Stimulated activated CD4-positive, alpha-beta T cell treated with anti-CD3 and anti-CD28 coated beads, Interleukin-4, amount 100 ng/mL, for 1 hour (primary cell): ENCODE results near the gene SPOCK3.
"Not testable (repeated sequence)": the region's sequence is repeated elsewhere in the genome, so short reads cannot be mapped to it uniquely, and the experiment has no call there.

Experiments used
- DNase-seq: peaks from one replicate; pipeline ENCODE4 v3.0.0-alpha.2; 2020

Gene SPOCK3

GRCh38 chr4:166924424-166924823, 309.9 kb downstream of the SPOCK3 start:
- no peak for DNase-seq

DNA sequence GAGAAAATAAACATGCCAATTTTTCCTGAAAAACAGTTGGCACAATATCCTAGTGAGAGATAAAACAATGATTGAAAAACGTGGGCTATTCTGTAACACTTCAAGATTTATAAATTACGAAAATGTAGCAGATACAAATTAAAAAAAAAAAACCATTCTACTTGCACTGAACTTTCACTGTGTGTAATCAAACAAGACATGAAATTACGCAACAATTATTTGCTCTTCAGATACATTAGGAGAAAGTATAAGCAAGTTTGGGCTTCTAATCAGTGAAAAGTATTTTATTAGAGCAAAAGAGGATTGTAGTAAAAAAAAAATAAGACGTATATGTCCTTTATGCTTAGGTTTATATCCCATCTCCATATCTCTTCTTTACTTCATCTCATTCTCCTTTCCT, 320.4 kb downstream of the SPOCK3 start:
- no peak for DNase-seq

DNA sequence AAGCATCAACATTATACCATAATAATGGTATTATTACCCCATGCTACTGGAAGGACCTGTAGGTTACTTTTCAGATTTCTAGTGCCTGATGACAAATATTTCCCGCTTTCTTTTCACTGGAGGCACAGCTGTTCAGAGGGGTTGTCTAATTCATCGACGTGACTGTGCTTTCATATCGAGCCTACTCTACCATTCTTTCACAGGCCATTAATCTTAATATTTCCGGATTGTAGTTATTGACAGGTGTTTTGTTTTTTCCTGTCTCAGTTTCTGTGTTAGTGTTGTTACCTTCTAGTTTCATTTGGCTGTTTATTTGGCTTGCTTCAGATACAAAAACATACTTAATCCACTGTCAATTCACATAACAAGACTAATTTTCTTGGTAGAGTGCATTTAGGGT, 330.9 kb downstream of the SPOCK3 start:
- no peak for DNase-seq

DNA sequence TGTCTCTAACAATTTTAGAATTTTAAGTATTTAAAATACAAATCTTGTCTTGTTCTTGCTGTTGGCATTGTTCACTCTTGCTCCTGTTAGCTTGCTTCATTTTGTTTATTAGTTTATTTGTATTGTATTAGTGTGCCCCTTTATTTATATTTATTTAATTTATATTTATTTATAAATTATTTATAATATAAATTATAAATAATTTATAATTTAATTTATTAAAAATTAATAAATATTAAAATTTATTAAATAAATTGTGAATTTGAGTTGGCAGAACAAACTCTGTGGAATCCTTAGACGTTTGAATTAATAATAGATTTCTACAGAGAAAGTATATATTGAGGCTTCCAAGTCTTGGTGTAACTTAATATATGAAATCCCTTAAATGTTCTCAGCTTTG, 331.4 kb downstream of the SPOCK3 start:
- no peak for DNase-seq

DNA sequence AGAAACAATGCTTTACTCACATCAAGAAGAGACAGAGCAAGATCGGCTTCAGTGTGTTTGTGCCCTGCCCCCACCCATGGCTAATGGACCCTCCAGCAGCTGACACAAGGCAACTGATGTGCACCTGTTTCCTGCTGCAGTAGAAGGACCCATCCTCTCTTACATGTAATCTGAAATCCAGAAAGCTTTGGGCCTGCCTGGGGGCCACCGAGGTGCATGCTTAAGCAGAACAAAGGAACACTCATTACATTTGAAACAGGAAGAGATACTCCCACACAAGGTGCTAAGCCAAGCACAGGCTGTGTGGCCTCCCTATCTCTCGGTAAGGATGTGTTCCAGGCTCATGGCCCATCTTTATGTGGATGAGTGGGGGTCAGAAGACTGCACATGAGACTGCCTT, 338.0 kb downstream of the SPOCK3 start:
- no peak for DNase-seq

GRCh38 chr4:166895771-166896170, 338.5 kb downstream of the SPOCK3 start:
- no peak for DNase-seq

DNA sequence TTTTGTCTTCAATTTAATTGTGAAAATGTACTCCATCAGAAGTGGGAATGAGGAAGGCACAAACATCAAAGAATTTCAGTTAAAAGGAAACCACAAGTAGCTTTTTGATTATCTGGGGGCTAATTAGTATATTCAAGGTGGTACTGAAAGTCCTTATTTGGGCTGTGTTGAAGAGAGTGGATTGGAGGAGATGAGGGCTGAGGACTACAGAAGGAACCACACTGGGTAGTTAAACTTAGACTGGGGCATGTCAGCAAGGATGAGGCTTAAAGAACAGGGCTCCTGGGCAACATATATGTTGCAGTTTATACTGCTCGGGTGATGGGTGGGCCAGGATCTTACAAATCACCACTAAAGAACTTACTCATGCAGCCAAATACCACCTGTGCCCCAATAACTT, 346.8 kb downstream of the SPOCK3 start:
- no peak for DNase-seq

GRCh38 chr4:166886718-166887117, 347.6 kb downstream of the SPOCK3 start:
- DNase-seq = no peak

GRCh38 chr4:166882221-166882620, 352.1 kb downstream of the SPOCK3 start:
- DNase-seq = no peak

DNA sequence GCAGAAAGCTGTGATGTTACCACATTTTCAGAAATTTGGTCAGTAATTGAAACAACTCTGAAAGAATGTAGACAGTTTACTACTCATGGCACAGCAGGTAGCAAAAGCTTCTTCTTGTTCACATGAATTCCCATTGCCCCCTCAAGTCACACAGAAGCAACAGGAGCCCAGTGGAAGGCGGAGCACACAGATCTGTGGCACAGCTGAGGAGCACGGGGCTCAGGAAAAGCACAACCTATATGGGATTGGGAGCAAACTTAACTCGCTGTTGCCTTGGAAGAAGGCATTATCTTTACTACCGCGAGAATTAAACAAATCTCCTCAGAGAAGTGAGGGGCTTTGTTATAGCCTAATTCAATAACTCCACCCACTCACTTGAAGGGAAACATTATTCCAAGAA, 358.5 kb downstream of the SPOCK3 start:
- DNase-seq = no peak

DNA sequence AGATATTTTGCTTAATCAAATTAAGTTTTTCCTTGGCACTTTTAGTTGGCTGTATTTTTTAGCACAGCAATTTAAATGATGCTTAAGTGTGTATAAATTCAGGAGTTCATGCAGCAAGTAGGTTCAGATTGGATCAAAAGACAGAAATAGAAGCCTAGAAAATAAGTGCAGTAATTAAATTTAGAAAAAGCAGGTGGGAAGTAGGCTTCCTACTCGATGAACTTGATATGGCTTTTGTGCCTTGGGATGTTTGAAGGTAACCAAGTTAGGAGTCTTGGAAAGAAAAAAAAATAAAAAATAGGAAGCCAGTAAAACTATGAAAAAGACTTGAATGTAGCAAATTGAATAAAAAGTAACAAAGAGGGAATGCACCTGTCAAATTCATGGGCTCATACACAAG, 372.3 kb downstream of the SPOCK3 start:
- no peak for DNase-seq

GRCh38 chr4:166850398-166850797, 383.9 kb downstream of the SPOCK3 start:
- DNase-seq = not testable (repeated sequence)

DNA sequence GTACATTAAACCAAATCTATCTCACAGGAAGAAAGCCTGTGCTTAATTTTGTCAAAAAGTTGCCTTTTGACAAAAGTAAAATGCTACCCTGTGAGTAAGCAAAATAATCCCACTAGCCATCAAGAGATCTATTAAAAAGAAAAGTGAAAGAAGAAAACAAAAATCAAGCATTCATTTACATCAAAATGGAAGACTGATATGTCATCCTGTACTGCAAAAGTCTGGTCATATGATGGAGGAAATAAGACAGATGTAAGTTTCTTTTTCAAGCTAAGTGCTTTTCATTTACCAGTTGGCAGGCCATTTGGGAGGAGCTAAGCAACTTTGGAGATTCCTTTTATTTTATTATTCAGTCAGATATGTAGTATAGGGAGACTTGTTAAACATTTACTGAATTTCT, 387.4 kb downstream of the SPOCK3 start:
- no peak for DNase-seq

- DNase-seq = no peak
Observed at GRCh38 chr4:166842795-166843261, 391.5 kb downstream of the SPOCK3 start.

GRCh38 chr4:166839615-166840251, 394.6 kb downstream of the SPOCK3 start:
- no peak for DNase-seq

DNA sequence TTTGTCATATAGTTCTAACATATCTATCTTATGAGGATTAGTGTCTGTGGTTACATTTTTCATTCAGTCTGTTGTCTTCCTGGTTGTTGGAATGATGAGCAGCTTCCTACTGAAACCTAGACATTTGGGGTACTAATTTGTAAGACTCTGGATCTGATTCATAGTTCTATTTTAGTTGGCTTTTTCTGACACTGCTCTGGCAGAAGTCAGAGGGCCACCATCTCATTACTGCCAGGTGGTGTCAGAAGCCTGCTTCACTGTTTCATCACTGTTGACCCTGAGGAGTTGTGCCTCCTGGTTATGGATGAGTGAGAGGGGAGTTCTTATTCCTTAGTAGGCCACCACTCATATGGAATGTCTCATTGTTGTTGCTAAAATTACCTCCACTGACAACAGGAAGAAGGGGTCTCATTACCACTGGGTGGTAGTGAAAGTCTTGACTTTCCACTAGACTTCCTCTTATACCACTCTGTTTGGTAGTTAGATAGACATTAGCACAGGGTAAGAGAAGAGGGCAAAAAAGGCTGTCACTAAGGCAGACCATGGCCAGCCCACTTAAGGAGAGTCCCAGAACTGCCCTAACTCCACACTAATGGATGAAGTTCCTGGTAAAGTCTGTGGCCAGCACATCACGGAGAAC, 395.2 kb downstream of the SPOCK3 start:
- no peak for DNase-seq

GRCh38 chr4:166836865-166837264, 397.4 kb downstream of the SPOCK3 start:
- no peak for DNase-seq

- DNase-seq = no peak
Observed at GRCh38 chr4:166827629-166828028, 406.7 kb downstream of the SPOCK3 start.

DNA sequence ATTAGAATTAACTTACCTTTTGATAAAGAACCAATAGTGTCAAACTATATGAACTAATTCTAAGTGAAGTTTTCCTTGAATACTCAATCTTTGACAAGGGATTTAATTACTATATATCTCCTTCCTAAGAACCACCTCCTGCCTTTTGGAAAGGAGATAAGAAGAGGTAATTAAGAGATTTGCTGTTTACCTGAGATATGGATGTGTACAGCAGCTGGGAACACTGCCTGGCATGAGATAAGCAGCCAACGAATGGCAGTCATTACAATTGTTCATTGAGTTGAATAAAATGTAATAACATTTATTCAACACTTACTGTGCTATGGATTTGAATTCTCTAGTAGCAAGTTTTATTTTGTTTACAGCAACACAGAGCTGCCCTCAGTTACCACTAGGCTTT, 407.1 kb downstream of the SPOCK3 start:
- no peak for DNase-seq

- DNase-seq = no peak
Observed at GRCh38 chr4:166823848-166824247, 410.4 kb downstream of the SPOCK3 start.

DNA sequence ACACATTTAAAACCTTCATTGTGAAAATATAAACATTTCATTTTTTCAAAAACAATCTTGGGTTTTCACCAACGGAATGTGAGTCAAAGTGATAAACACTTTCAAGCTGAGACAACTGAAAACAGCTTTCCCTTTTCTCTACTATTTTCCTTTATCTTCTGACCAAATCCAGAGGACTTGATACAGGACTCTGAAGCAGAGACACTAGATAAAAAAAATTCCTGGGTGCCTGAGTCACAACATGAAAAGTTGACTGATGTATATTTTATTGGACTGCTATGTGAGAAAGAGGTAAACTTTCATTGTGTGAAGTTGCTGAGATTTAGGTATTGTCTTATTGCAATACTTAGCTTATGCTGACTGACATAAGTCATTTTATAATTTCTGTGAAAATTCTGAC, 411.2 kb downstream of the SPOCK3 start:
- no peak for DNase-seq

- no peak for DNase-seq
Observed at GRCh38 chr4:166822386-166822785, 411.9 kb downstream of the SPOCK3 start.

- DNase-seq = no peak
Observed at GRCh38 chr4:166816890-166817289, 417.4 kb downstream of the SPOCK3 start.

DNA sequence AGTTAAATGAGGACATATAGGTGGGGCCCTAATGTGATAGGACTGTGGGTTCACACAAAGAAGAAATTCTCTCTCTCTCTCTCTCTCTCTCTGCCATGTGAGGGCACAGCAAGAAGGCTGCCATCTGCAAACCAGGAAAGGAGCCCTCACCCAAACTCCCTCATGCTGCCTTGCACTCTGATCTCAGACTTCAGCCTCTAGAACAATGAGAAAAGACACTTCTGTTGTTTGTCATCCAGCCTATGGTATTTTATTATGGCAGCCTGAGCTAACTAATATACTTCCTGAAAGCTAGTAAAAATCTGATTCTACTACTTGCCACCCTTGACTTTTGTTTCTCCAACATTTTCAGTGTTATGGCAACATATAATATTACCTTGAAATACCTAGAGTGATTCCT, 425.9 kb downstream of the SPOCK3 start:
- DNase-seq = no peak

DNA sequence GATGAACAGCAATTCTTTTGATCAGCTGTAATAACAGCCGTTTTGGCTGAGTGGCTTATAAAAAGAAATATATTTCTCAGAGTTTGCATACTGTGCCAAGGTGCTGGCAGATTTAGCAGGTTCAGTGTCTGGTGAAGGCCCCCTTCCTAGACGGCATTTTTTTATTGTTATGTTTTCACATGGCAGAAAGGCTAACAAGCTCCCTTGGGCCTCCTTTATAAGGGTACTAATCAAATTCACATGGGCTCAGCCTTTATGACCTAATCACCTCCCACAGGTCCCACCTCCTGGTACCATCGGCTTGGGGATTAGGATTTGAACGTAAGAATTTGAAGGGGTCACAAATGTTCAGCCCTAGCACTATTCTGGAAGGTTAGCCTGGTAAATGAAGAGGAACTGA, 431.9 kb downstream of the SPOCK3 start:
- DNase-seq = no peak
